Esophagus squamous epithelium (tissue), 5 donors: ENCODE results near the gene DHRS13. TPM values are rescaled to one million over a fixed set of nuclear protein-coding genes. Genes with fewer than 3 reads are reported as not detected.

Experiments
- DNase-seq: peaks from one replicate; lab custom pipeline; 2025; lab: John Stamatoyannopoulos, UW
- H3K27ac ChIP-seq, 4 donors: fragments of 200-600 bp; sonication (generic); one replicate each; pipeline ENCODE4 v1.5.1; 2016 to 2019; ENCODE audit warnings: mild to moderate bottlenecking in 1 of 4
- H3K27me3 ChIP-seq, 4 donors: fragments of 200-600 bp; sonication (generic); 1 replicate in 3 of 4; 2 replicates in 1 of 4; pipeline versions ENCODE4 v1.5.1 to v1.6.0; 2017 to 2021; ENCODE audit warnings: antibody characterized with exemption in 1 of 4
- H3K36me3 ChIP-seq, 3 donors: fragments of 200-600 bp; sonication (generic); one replicate each; pipeline ENCODE4 v1.5.1; 2016 to 2019
- H3K4me1 ChIP-seq, 3 donors: fragments of 200-600 bp; sonication (generic); one replicate each; pipeline ENCODE4 v1.5.1; 2017 to 2019
- H3K4me3 ChIP-seq, 4 donors: fragments of 200-600 bp; sonication (generic); 1 replicate in 3 of 4; 2 replicates in 1 of 4; pipeline ENCODE4 v1.5.1; 2016 to 2019; ENCODE audit warnings: mild to moderate bottlenecking in 2 of 4, moderate library complexity in 1 of 4
- H3K9me3 ChIP-seq, 3 donors: fragments of 200-600 bp; sonication (generic); one replicate each; pipeline ENCODE4 v1.5.1; 2016 to 2019
- CTCF ChIP-seq, 6 experiments: fragments of 450-650 bp in 4 of 6; fragments of 200-600 bp in 2 of 6; sonication (generic) in 2 of 6; IDR thresholded peaks; one replicate each; pipeline ENCODE4 v1.5.1; 2016 to 2019; ENCODE audit warnings: antibody characterized with exemption in 6 of 6, mild to moderate bottlenecking in 4 of 6, moderate library complexity in 4 of 6
- POLR2A ChIP-seq, 4 donors: fragments of 450-650 bp; IDR thresholded peaks; one replicate each; pipeline ENCODE4 v1.6.1; 2017; ENCODE audit warnings: antibody characterized with exemption in 4 of 4, mild to moderate bottlenecking in 4 of 4, moderate library complexity in 3 of 4
- WGBS, 2 donors: methylation state at CpG; one replicate each; pipeline ENCODE4 v1.1.5; 2018; 5-methylcytosine and 5-hydroxymethylcytosine counted together
- intact Hi-C: fragments of 100-400 bp; cut with DNase I; formaldehyde crosslinking; loops from one replicate; pipeline ENCODE4 v1.15.0; 2022
- total RNA-seq, 4 donors: library from RNA; depleted of rRNA; stranded (reverse); fragments of >200 nt; gene quantifications; one replicate each; pipeline ENCODE4 v1.1.0, GENCODE V29; 2016
- donor health status: DM: yes; HTN: yes; CAD: no.

DHRS13 gene
- total RNA-seq, 4 donors from 2014 or later = 10.3 to 17.0 (median 14.9) TPM

- intact Hi-C loops = no loop called here
- Histone ChIP-seq H3K36me3 (peaks cover 5 to 54% (median 11%) of the 10 kb centered on the region in 3 donors), H3K27ac (peak overlapping the region in 1 of 4 donors; percentile 17), H3K4me1 (peaks cover 18 to 58% (median 37%) of the 10 kb centered on the region in 3 donors), H3K27me3 (no peaks in the 10 kb centered on the region), H3K4me3 (no peak overlapping the region), H3K9me3 (no peaks in the 10 kb centered on the region)
- DNase-seq = no peak
- 73 to 76% methylated on average over 2 to 5 of the region's 5 CpGs for WGBS, 2 donors
- TF ChIP-seq POLR2A (IDR thresholded peaks at IDR 0.05) (no peak), CTCF (IDR thresholded peaks at IDR 0.05) (no peak)
Observed at GRCh38 chr17:28889996-28890395, 12.9 kb downstream of the DHRS13 start.

- Histone ChIP-seq H3K36me3 (peaks cover 17 to 65% (median 20%) of the 10 kb centered on the region in 3 donors), H3K4me1 (peaks cover 15 to 46% (median 27%) of the 10 kb centered on the region in 3 donors), H3K4me3 (no peak overlapping the region), H3K9me3 (no peaks in the 10 kb centered on the region), H3K27me3 (no peaks in the 10 kb centered on the region), H3K27ac (no peak overlapping the region)
- TF ChIP-seq POLR2A (IDR thresholded peaks at IDR 0.05) = no peak
- TF ChIP-seq CTCF (IDR thresholded peaks at IDR 0.05) = no peak
- WGBS, 2 donors = 80 to 89% methylated on average over 7 of the region's 7 CpGs
- DNase-seq = no peak
- intact Hi-C loops = no loop called here
Observed at GRCh38 chr17:28888832-28889231, 14.0 kb downstream of the DHRS13 start.

GRCh38 chr17:28887871-28888471 lies 14.9 kb downstream of the DHRS13 start:
- Histone ChIP-seq H3K27me3 (no peaks in the 10 kb centered on the region), H3K9me3 (no peaks in the 10 kb centered on the region), H3K4me3 (no peak overlapping the region), H3K36me3 (peaks cover 24 to 74% (median 29%) of the 10 kb centered on the region in 3 donors), H3K4me1 (peaks cover 7 to 38% (median 19%) of the 10 kb centered on the region in 3 donors), H3K27ac (no peak overlapping the region)
- no peak for DNase-seq
- TF ChIP-seq POLR2A (IDR thresholded peaks at IDR 0.05) (no peak), CTCF (IDR thresholded peaks at IDR 0.05) (no peak)
- WGBS, 2 donors = 82 to 83% methylated on average over 4 of the region's 12 CpGs
- intact Hi-C loops = no loop called here

GRCh38 chr17:28885951-28886350 lies 16.9 kb downstream of the DHRS13 start:
- no peak overlapping the region for H3K27ac ChIP-seq
- no peak for DNase-seq
- no peaks in the 10 kb centered on the region for H3K9me3 ChIP-seq
- H3K36me3 ChIP-seq = peaks cover 45 to 85% (median 45%) of the 10 kb centered on the region in 3 donors
- H3K4me3 ChIP-seq = no peak overlapping the region
- 77 to 85% methylated on average over 6 of the region's 10 CpGs for WGBS, 2 donors
- no peaks in the 10 kb centered on the region for H3K27me3 ChIP-seq
- no peak for TF ChIP-seq POLR2A (IDR thresholded peaks at IDR 0.05)
- TF ChIP-seq CTCF (IDR thresholded peaks at IDR 0.05) = no peak
- intact Hi-C loops = no loop called here
- H3K4me1 ChIP-seq = peaks cover 0 to 18% (median 5%) of the 10 kb centered on the region in 3 donors

- Histone ChIP-seq H3K36me3 (peaks cover 45 to 85% (median 51%) of the 10 kb centered on the region in 3 donors), H3K27ac (no peak overlapping the region), H3K9me3 (no peaks in the 10 kb centered on the region), H3K27me3 (no peaks in the 10 kb centered on the region), H3K4me3 (no peak overlapping the region), H3K4me1 (peaks cover 0 to 12% (median 5%) of the 10 kb centered on the region in 3 donors)
- TF ChIP-seq CTCF (IDR thresholded peaks at IDR 0.05) (no peak), POLR2A (IDR thresholded peaks at IDR 0.05) (no peak)
- DNase-seq = no peak
- 84 to 91% methylated on average over 4 of the region's 4 CpGs for WGBS, 2 donors
- intact Hi-C loops = no loop called here
Observed at GRCh38 chr17:28885363-28885762, 17.5 kb downstream of the DHRS13 start.
